H9 (cell line): Measurements from ENCODE around the gene AMOT. TPM values are rescaled to one million over a fixed set of nuclear protein-coding genes. Genes with fewer than 3 reads are reported as not detected.
A peak's percentile ranks its signal among the peaks of the same experiment; 100 is the strongest.

ENCODE experiments used
- DNase-seq: peaks from one replicate; pipeline ENCODE4 v3.0.0-alpha.2; 2017
- H2AFZ ChIP-seq: one replicate; pipeline ENCODE4 v1.6.1; 2013; ENCODE audit warnings: mild to moderate bottlenecking, low read length, control low read depth, moderate library complexity
- H2AK5ac ChIP-seq: 2 replicates; pipeline ENCODE4 v1.6.1; 2013; ENCODE audit warnings: low read length, control low read depth, mixed read lengths; ENCODE audit not compliant: insufficient read length
- H2BK120ac ChIP-seq: one replicate; pipeline ENCODE4 v1.6.1; 2013; ENCODE audit warnings: low read depth, mild to moderate bottlenecking, low read length, control low read depth, inconsistent platforms; ENCODE audit not compliant: poor library complexity, severe bottlenecking
- H2BK12ac ChIP-seq: 2 replicates; pipeline ENCODE4 v1.6.1; 2013; ENCODE audit warnings: low read length, control low read depth, mixed read lengths, low read depth; ENCODE audit not compliant: insufficient read length
- H2BK15ac ChIP-seq: 2 replicates; pipeline ENCODE4 v1.6.1; 2013; ENCODE audit warnings: low read depth, low read length, control low read depth
- H2BK20ac ChIP-seq: one replicate; pipeline ENCODE4 v1.6.1; 2013; ENCODE audit warnings: low read depth, mild to moderate bottlenecking, low read length, control low read depth, inconsistent platforms; ENCODE audit not compliant: poor library complexity, severe bottlenecking
- H2BK5ac ChIP-seq: 2 replicates; pipeline ENCODE4 v1.6.1; 2013; ENCODE audit warnings: low read length, control low read depth, mixed read lengths; ENCODE audit not compliant: insufficient read length
- H3K14ac ChIP-seq: 2 replicates; pipeline ENCODE4 v1.6.1; 2013; ENCODE audit warnings: low read length, control low read depth; ENCODE audit not compliant: insufficient read depth
- H3K18ac ChIP-seq: 2 replicates; pipeline ENCODE4 v1.6.1; 2013; ENCODE audit warnings: low read depth, mild to moderate bottlenecking, mixed read lengths, low read length, control low read depth; ENCODE audit not compliant: insufficient read length
- H3K23ac ChIP-seq: 2 replicates; pipeline ENCODE4 v1.6.1; 2013; ENCODE audit warnings: low read length, control low read depth, mixed read lengths, low read depth; ENCODE audit not compliant: insufficient read length
- H3K23me2 ChIP-seq: 2 replicates; pipeline ENCODE4 v1.6.1; 2013; ENCODE audit warnings: low read depth, mild to moderate bottlenecking, mixed read lengths, low read length, control low read depth; ENCODE audit not compliant: insufficient read length, poor library complexity, severe bottlenecking
- H3K27ac ChIP-seq: 2 replicates; pipeline ENCODE4 v1.5.1; 2013; ENCODE audit warnings: low read length, control low read depth, mixed read lengths, low read depth; ENCODE audit not compliant: insufficient read length
- H3K27me3 ChIP-seq: 2 replicates; pipeline ENCODE4 v1.6.1; 2013; ENCODE audit warnings: low read length, control low read depth, inconsistent platforms; ENCODE audit not compliant: insufficient read depth
- H3K4ac ChIP-seq: 2 replicates; pipeline ENCODE4 v1.6.1; 2013; ENCODE audit warnings: low read depth, mild to moderate bottlenecking, control low read depth, inconsistent platforms, low read length, moderate library complexity
- H3K4me1 ChIP-seq: 2 replicates; pipeline ENCODE4 v1.6.1; 2013; ENCODE audit warnings: low read length, control low read depth, inconsistent platforms; ENCODE audit not compliant: insufficient read depth
- H3K4me2 ChIP-seq: 2 replicates; pipeline ENCODE4 v1.6.1; 2013; ENCODE audit warnings: low read length, control low read depth, mixed read lengths; ENCODE audit not compliant: insufficient read length, insufficient read depth
- H3K56ac ChIP-seq: 2 replicates; pipeline ENCODE4 v1.6.1; 2013; ENCODE audit warnings: low read depth, mild to moderate bottlenecking, mixed read lengths, low read length, control low read depth; ENCODE audit not compliant: insufficient read length
- H3K79me1 ChIP-seq: 2 replicates; pipeline ENCODE4 v1.6.1; 2013; ENCODE audit warnings: low read depth, mild to moderate bottlenecking, moderate library complexity, low read length, control low read depth, inconsistent platforms; ENCODE audit not compliant: insufficient read depth, poor library complexity, severe bottlenecking
- H3K79me2 ChIP-seq: 2 replicates; pipeline ENCODE4 v1.6.1; 2013; ENCODE audit warnings: low read length, control low read depth, inconsistent platforms; ENCODE audit not compliant: insufficient read depth
- H3K9ac ChIP-seq: 2 replicates; pipeline ENCODE4 v1.6.1; 2013; ENCODE audit warnings: low read length, control low read depth, mixed read lengths; ENCODE audit not compliant: insufficient read length; ENCODE audit errors: extremely low read depth
- H3K9me3 ChIP-seq: one replicate; pipeline ENCODE4 v1.6.1; 2013; ENCODE audit warnings: low read depth, low read length, inconsistent platforms; ENCODE audit not compliant: control insufficient read depth
- H3T11ph ChIP-seq: one replicate; pipeline ENCODE4 v1.6.1; 2013; ENCODE audit warnings: mild to moderate bottlenecking, low read length, control low read depth, inconsistent platforms
- H4K20me1 ChIP-seq: one replicate; pipeline ENCODE4 v1.6.1; 2013; ENCODE audit not compliant: control insufficient read depth, insufficient read length, insufficient read depth
- H4K5ac ChIP-seq: 2 replicates; pipeline ENCODE4 v1.6.1; 2013; ENCODE audit warnings: low read depth, mild to moderate bottlenecking, mixed read lengths, low read length, control low read depth; ENCODE audit not compliant: insufficient read length
- H4K8ac ChIP-seq: replicated peaks from 2 replicates; pipeline ENCODE4 v1.6.1; 2013; ENCODE audit warnings: low read length, control low read depth, mixed read lengths, low read depth; ENCODE audit not compliant: insufficient read length
- H4K91ac ChIP-seq: 2 replicates; pipeline ENCODE4 v1.6.1; 2013; ENCODE audit warnings: low read depth, mild to moderate bottlenecking, moderate library complexity, mixed read lengths, low read length, control low read depth; ENCODE audit not compliant: insufficient read length
- H3K27ac Mint-ChIP-seq, 3 experiments: 2 replicates in 2 of 3; 3 replicates in 1 of 3; pipeline ENCODE4 v1.8.0; 2020 to 2021; ENCODE audit warnings: mixed read lengths in 3 of 3, mild to moderate bottlenecking in 1 of 3, moderate library complexity in 1 of 3
- H3K27me3 Mint-ChIP-seq: 2 replicates; pipeline ENCODE4 v1.8.0; 2021; ENCODE audit warnings: low read depth, mild to moderate bottlenecking, moderate library complexity, mixed read lengths
- H3K36me3 Mint-ChIP-seq, 3 experiments: 2 replicates in 2 of 3; 3 replicates in 1 of 3; pipeline ENCODE4 v1.8.0; 2020 to 2021; ENCODE audit warnings: low read depth in 3 of 3, mixed read lengths in 3 of 3; ENCODE audit not compliant: insufficient read depth in 1 of 3
- H3K4me1 Mint-ChIP-seq, 2 experiments: 2 replicates each; pipeline ENCODE4 v1.8.0; 2020; ENCODE audit warnings: mixed read lengths in 2 of 2
- H3K4me3 Mint-ChIP-seq, 2 experiments: 2 replicates in 1 of 2; 3 replicates in 1 of 2; pipeline ENCODE4 v1.8.0; 2020 to 2021; ENCODE audit warnings: mild to moderate bottlenecking in 2 of 2, mixed read lengths in 2 of 2, moderate library complexity in 1 of 2
- H3K9me3 Mint-ChIP-seq, 2 experiments: 2 replicates in 1 of 2; 3 replicates in 1 of 2; pipeline ENCODE4 v1.8.0; 2020; ENCODE audit warnings: mild to moderate bottlenecking in 2 of 2, mixed read lengths in 2 of 2, moderate library complexity in 1 of 2
- WGBS: extraction: QIAGEN DNeasy Blood & Tissue Kit; methylation state at CpG from one replicate; pipeline ENCODE4 v1.1.7; 2013; ENCODE audit warnings: missing lambda C conversion rate, low lambda C conversion rate, mixed read lengths; ENCODE audit not compliant: insufficient read length; ENCODE audit errors: extremely low coverage; 5-methylcytosine and 5-hydroxymethylcytosine counted together
- total RNA-seq: library from RNA; stranded (reverse); gene quantifications from 2 replicates; pipeline ENCODE4 v1.2.1, GENCODE V29; 2021
- TF ChIP-seq, protein P1 (sequence below): fragments of 200-600 bp; sonication (generic); conservative IDR thresholded peaks from 3 replicates; pipeline ENCODE4 v1.8.0; 2021; ENCODE audit warnings: antibody characterized with exemption, mild to moderate bottlenecking

AMOT gene
- total RNA-seq, 1 experiment from 2014 or later: 17.6 TPM

DNA sequence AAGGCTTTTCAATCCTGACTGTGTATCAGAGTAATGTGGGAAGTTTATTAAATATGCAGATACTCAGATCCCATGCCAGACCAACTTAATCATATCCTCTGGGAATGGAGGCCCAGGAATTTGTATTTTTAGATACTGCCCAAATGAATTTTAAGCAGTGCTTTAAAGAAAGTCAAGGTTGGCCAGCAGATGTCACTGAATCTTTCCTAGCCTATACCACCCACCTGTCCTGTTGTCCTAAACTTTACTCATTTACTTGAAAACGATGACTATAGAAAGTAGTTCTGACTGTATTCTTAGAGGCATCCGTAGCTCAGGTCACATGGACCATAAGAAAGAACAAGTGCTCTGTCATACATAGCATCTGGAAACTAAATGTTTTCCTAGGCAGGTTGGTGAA lies 79.9 kb downstream of the AMOT start:
- no peak overlapping the region for H3K18ac ChIP-seq
- H2AK5ac ChIP-seq: no peak overlapping the region
- Mint-ChIP-seq H3K9me3 (no peaks in the 10 kb centered on the region), H3K4me3 (no peak overlapping the region), H3K27ac (peak overlapping the region in 1 of 3 experiments; percentile 28; a peak in 1 of 7 replicates), H3K36me3 (no peaks in the 10 kb centered on the region), H3K4me1 (no peaks in the 10 kb centered on the region), H3K27me3 (no peaks in the 10 kb centered on the region; the same call in 1 of the 2 replicates)
- H3K9ac ChIP-seq: no peak overlapping the region
- TF ChIP-seq, protein P1, sequence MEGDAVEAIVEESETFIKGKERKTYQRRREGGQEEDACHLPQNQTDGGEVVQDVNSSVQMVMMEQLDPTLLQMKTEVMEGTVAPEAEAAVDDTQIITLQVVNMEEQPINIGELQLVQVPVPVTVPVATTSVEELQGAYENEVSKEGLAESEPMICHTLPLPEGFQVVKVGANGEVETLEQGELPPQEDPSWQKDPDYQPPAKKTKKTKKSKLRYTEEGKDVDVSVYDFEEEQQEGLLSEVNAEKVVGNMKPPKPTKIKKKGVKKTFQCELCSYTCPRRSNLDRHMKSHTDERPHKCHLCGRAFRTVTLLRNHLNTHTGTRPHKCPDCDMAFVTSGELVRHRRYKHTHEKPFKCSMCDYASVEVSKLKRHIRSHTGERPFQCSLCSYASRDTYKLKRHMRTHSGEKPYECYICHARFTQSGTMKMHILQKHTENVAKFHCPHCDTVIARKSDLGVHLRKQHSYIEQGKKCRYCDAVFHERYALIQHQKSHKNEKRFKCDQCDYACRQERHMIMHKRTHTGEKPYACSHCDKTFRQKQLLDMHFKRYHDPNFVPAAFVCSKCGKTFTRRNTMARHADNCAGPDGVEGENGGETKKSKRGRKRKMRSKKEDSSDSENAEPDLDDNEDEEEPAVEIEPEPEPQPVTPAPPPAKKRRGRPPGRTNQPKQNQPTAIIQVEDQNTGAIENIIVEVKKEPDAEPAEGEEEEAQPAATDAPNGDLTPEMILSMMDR: peak; percentile 52; the same call in 2 of the 3 replicates
- H3T11ph ChIP-seq: no peak overlapping the region
- no peak overlapping the region for H3K4ac ChIP-seq
- no peak overlapping the region for H2BK120ac ChIP-seq
- no peaks in the 10 kb centered on the region for H3K23me2 ChIP-seq
- H2BK20ac ChIP-seq: no peak overlapping the region
- no peak overlapping the region for H4K8ac ChIP-seq
- H3K4me2 ChIP-seq: no peak overlapping the region
- no peaks in the 10 kb centered on the region for H3K79me2 ChIP-seq
- no peak overlapping the region for H3K23ac ChIP-seq
- H2AFZ ChIP-seq: no peak overlapping the region
- H3K14ac ChIP-seq: no peak overlapping the region
- no peak for DNase-seq
- no peak overlapping the region for H4K91ac ChIP-seq
- H3K4me1 ChIP-seq: no peaks in the 10 kb centered on the region
- no peaks in the 10 kb centered on the region for H3K27me3 ChIP-seq
- no peak overlapping the region for H2BK15ac ChIP-seq
- no peak overlapping the region for H2BK5ac ChIP-seq
- no peak overlapping the region for H4K5ac ChIP-seq
- no peak overlapping the region for H3K27ac ChIP-seq
- no peaks in the 10 kb centered on the region for H3K79me1 ChIP-seq
- H2BK12ac ChIP-seq: no peak overlapping the region
- no peak overlapping the region for H3K56ac ChIP-seq
- H3K9me3 ChIP-seq: no peaks in the 10 kb centered on the region
- no peaks in the 10 kb centered on the region for H4K20me1 ChIP-seq
- no CpG with 5 or more reads among the region's 2 CpGs for WGBS
